ENCODE data around the gene BLOC1S1.

Gene BLOC1S1

GRCh38 chr12:55699471-55700055, 16.3 kb upstream of the BLOC1S1 start:
- DNase-seq (ENCODE audit: low read depth): no peak
- no peak overlapping the region for H3K4me3 ChIP-seq (ENCODE audit: low read length)
- TF ChIP-seq, protein P1, sequence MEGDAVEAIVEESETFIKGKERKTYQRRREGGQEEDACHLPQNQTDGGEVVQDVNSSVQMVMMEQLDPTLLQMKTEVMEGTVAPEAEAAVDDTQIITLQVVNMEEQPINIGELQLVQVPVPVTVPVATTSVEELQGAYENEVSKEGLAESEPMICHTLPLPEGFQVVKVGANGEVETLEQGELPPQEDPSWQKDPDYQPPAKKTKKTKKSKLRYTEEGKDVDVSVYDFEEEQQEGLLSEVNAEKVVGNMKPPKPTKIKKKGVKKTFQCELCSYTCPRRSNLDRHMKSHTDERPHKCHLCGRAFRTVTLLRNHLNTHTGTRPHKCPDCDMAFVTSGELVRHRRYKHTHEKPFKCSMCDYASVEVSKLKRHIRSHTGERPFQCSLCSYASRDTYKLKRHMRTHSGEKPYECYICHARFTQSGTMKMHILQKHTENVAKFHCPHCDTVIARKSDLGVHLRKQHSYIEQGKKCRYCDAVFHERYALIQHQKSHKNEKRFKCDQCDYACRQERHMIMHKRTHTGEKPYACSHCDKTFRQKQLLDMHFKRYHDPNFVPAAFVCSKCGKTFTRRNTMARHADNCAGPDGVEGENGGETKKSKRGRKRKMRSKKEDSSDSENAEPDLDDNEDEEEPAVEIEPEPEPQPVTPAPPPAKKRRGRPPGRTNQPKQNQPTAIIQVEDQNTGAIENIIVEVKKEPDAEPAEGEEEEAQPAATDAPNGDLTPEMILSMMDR (conservative IDR thresholded peaks at IDR 0.05; ENCODE audit: low read depth, low read length): no peak

DNA sequence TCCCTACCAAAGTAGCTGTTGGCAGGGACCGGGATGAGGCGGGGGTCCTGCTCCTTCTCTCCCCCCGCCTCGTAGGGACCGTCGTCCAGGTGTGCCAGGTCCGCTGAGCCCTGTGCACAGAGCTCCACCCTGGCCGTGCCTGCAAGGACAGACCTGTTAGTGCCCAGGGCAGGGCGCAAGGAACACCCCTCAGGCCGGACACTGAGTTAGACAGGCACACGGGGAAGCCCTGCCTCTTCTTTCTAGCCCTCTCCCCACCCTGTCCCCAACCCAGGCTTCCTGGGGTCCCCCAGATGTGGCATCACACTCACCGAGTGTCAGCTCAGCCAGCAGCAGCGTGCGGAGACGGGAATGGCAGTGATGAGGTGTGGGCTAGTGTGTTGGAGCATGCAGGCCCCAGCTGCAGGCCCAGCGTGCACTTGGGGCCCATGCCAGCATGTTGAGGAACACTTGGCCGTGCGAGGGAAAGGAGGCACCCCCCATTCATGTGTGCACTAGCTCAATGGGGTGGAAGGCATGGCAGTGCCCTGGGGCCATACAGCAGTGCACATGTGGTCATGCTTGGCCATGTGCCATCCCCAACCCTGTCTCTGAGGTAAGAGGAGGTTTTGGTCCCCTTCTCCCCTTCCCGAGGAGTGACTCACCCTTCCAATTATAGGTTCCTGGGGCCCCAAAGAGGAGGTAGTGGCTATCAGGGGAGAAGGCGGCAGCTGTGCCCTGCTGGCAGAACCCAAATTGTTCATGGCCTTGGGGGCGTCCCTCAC, 15.4 kb upstream of the BLOC1S1 start:
- TF ChIP-seq, protein P1 (conservative IDR thresholded peaks at IDR 0.05; ENCODE audit: low read depth, low read length): no peak
- DNase-seq (ENCODE audit: low read depth): no peak
- H3K4me3 ChIP-seq (ENCODE audit: low read length): no peak overlapping the region

DNA sequence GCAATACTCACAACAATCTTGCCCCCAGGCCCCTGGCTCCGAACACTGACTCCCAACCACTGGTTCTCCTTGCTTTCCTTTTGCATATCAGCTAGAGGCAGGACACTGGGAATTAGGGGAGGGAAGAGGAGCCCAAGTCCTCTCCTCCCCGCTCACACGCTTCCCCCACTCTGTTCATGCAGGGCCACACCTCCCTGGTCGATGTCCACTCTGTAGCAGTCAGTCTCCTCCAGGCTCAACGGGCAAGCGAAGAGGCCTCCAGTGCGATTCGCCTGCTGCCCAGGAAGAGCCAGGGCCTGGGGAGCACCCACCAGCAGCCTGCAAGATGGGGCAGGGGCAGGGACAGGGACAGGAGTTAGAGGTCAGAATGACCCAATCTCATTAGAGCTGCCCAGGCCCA, 13.0 kb upstream of the BLOC1S1 start:
- TF ChIP-seq, protein P1 (conservative IDR thresholded peaks at IDR 0.05; ENCODE audit: low read depth, low read length): no peak
- H3K4me3 ChIP-seq (ENCODE audit: low read length): no peak overlapping the region
- no peak for DNase-seq (ENCODE audit: low read depth)

DNA sequence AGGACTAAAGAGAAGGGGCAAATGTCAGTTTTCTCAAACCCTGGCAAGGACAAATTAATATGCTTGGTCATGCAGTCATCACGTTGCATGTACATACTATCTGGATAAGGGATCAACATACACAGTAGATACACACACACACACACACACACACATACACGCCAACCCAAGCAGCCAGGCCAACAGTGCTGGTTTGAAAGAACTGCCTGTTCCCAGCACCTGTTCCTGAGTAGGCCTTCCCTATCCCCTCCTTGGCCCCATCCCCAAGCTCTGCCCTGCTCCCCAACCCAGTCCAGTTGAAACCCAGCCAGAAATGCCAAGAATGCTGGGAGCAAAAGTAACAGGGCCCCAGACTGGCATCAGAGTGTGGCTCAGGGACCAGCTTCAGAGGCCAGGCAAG, 12.6 kb upstream of the BLOC1S1 start:
- no peak for DNase-seq (ENCODE audit: low read depth)
- H3K4me3 ChIP-seq (ENCODE audit: low read length): no peak overlapping the region

DNA sequence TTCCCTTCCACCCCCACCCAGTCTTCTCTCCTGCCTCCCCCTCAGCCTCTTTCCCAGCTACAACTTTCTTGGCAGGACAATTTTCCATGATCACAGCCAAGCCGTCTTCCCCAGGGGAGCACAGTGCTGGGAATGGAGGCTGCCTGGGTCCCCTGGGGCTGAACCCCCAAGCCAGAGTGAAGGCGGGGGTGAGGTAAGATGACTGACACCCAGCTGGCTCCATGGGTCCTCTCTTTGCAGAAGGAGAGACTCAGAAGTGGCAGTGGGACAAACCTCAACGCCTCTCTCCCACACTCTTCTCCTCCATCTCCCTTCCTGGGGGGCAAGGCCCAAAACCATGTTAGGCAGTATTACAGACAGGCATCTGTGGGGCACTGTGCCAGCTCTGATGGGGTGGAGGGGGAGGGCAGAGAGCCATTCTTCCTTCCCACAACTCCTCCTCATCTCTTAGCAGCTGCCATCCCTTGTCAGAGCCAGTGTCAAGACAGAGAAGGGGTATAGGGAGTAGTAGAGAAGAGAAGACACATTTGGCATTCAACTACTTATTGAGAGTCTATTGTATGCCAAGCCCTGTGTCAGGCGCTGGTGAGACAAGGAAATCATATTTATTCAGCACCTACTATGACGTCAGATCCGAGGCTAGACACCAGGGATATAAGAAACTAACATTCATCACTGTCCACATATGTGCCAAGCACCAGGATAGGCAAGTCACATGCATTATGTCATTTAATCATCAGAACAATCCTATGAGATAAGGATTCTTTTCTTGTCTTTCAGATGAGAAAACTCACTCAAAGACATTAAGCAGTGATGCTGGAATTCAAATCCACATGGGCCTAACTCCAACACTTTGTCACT, 11.7 kb upstream of the BLOC1S1 start:
- TF ChIP-seq, protein P1 (conservative IDR thresholded peaks at IDR 0.05; ENCODE audit: low read depth, low read length): no peak
- no peak for DNase-seq (ENCODE audit: low read depth)
- no peak overlapping the region for H3K4me3 ChIP-seq (ENCODE audit: low read length)

More for the DNA sequence above, 12.6 kb upstream of the BLOC1S1 start:
- TF ChIP-seq, protein P1 (conservative IDR thresholded peaks at IDR 0.05; ENCODE audit: low read depth, low read length): no peak

DNA sequence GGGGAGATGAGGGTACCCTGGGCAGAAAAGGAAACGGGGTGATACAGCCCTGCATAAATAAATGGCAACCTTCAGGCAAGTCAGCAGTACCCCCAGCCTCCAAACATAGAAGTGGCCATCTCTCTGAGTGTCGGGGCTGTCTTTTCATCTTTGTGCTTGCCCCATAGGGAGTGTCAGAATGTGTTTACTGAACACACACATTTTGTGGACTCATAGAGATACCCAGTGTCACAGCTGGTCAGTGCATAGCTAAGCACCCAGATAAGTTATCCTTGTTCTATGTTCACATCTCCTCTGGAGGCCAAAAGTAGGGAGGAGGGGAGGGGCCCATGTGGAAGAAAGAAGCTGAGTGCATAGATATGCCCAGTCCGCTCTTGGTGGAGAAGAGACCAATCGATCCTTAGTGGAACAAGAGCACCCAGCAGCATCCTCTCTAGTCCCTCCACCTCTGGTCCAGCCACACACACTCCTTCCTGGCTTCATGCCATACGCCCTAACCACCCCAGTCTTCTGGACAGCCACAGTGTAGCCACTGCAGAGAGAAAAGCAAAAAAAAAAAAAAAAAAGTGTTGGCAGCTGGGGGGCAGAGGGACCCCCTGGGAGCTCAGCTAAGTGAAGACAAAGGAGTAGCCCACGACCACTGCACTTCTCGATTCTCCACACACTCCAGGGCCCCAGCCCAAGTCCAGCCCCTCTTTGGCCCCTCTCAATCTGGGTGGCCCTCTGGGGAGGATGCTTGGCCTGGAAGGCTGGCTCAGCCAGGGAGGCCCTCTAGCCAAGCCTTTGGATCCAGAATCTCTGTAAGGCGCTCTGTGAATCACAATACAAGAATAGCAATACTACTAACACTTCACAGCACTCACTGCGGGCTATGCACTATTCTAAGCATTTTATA, 10.8 kb upstream of the BLOC1S1 start:
- peak overlapping the region; percentile 73 for H3K4me3 ChIP-seq (ENCODE audit: low read length)
- no peak for DNase-seq (ENCODE audit: low read depth)
- TF ChIP-seq, protein P1 (conservative IDR thresholded peaks at IDR 0.05; ENCODE audit: low read depth, low read length): no peak
